CD8-positive, alpha-beta memory T cell (primary cell): ENCODE measurements around the gene ANO1. TPM values are rescaled to one million over a fixed set of nuclear protein-coding genes. Genes with fewer than 3 reads are reported as not detected.

Experiments
- CTCF ChIA-PET: fragments of 350-600 bp; sonication (Branson Sonifier 250); formaldehyde crosslinking; loops from one replicate; lab custom pipeline; 2021; ENCODE audit warnings: antibody characterized with exemption; lab: Charles Lee
- POLR2A ChIA-PET: fragments of 350-600 bp; sonication (Branson Sonifier 250); formaldehyde crosslinking; loops from one replicate; lab custom pipeline; 2021; ENCODE audit warnings: antibody characterized with exemption; lab: Charles Lee
- DNase-seq, 5 donors: peaks; one replicate each; pipeline versions ENCODE4 v3.0.0 to v3.0.0-alpha.2; 2020 to 2022; ENCODE audit warnings: mixed read lengths in 1 of 5
- H3K27ac ChIP-seq: one replicate; pipeline ENCODE4 v1.7.0; 2013; ENCODE audit warnings: low read depth, mild to moderate bottlenecking, low read length, moderate library complexity
- H3K27me3 ChIP-seq: 2 replicates; pipeline ENCODE4 v1.7.0; 2013; ENCODE audit warnings: low read length, mild to moderate bottlenecking; ENCODE audit not compliant: insufficient read depth, poor library complexity, severe bottlenecking
- H3K36me3 ChIP-seq: 2 replicates; pipeline ENCODE4 v1.7.0; 2013; ENCODE audit warnings: mild to moderate bottlenecking, low read length, moderate library complexity; ENCODE audit not compliant: insufficient read depth
- H3K4me1 ChIP-seq: 2 replicates; pipeline ENCODE4 v1.7.0; 2013; ENCODE audit warnings: mild to moderate bottlenecking, low read length, moderate library complexity; ENCODE audit not compliant: insufficient read depth
- H3K4me3 ChIP-seq: 2 replicates; pipeline ENCODE4 v1.7.0; 2013; ENCODE audit warnings: mild to moderate bottlenecking, low read length
- H3K9me3 ChIP-seq: 2 replicates; pipeline ENCODE4 v1.7.0; 2013; ENCODE audit warnings: mild to moderate bottlenecking, low read length
- H3K27ac Mint-ChIP-seq, 8 donors: one replicate each; pipeline ENCODE4 v1.8.0; 2020 to 2021; ENCODE audit warnings: mixed read lengths in 8 of 8, mild to moderate bottlenecking in 6 of 8, inconsistent platforms in 3 of 8, moderate library complexity in 3 of 8
- H3K27me3 Mint-ChIP-seq, 2 donors: one replicate each; pipeline ENCODE4 v1.8.0; 2020 to 2021; ENCODE audit warnings: mixed read lengths in 2 of 2, mild to moderate bottlenecking in 1 of 2, moderate library complexity in 1 of 2
- H3K36me3 Mint-ChIP-seq, 3 donors: one replicate each; pipeline ENCODE4 v1.8.0; 2020 to 2021; ENCODE audit warnings: mixed read lengths in 3 of 3, inconsistent platforms in 1 of 3, mild to moderate bottlenecking in 1 of 3
- H3K4me1 Mint-ChIP-seq, 3 donors: one replicate each; pipeline ENCODE4 v1.8.0; 2020 to 2021; ENCODE audit warnings: mixed read lengths in 3 of 3, inconsistent platforms in 1 of 3, mild to moderate bottlenecking in 1 of 3
- H3K4me3 Mint-ChIP-seq, 7 donors: one replicate each; pipeline ENCODE4 v1.8.0; 2020 to 2021; ENCODE audit warnings: mixed read lengths in 7 of 7, mild to moderate bottlenecking in 6 of 7, moderate library complexity in 4 of 7, inconsistent platforms in 2 of 7
- H3K9me3 Mint-ChIP-seq, 5 donors: one replicate each; pipeline ENCODE4 v1.8.0; 2020 to 2022; ENCODE audit warnings: mixed read lengths in 5 of 5, mild to moderate bottlenecking in 3 of 5, moderate library complexity in 2 of 5, inconsistent platforms in 1 of 5
- polyA plus RNA-seq: library from polyadenylated mRNA; unstranded; fragments of 300-500 nt; fragmentation: Illumina TruSeq; gene quantifications from one replicate; pipeline ENCODE4 v1.2.3, GENCODE V29; 2021
- total RNA-seq, 2 experiments: library from RNA; stranded (reverse); gene quantifications; one replicate each; pipeline ENCODE4 v1.2.3, GENCODE V29; 2021

The ANO1 gene
- total and polyA plus RNA-seq, 3 experiments from 2014 or later = not detected

DNA sequence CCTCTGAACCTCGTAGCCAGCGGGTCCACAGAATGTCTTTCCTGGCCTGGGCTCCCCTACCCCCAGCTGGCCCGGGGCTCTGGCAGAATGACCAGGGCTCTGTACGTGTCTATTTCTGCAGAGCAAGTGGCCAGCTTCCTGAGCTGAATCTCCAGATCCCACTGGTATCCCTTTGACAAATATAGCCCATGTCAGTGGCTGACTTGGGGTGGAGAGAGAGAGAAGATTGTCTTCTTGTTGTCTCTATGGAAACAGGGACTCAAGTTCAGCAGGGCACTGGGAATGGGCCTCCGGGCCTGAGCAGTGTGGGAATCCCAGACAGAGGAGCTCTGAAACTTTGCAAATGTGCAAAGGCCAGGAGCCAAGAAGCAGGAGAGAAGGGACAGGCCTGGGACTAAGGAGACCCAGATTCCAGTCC is 33.9 kb downstream of the ANO1 start:
- Histone ChIP-seq H3K27me3 (no peaks in the 10 kb centered on the region), H3K4me1 (no peaks in the 10 kb centered on the region), H3K27ac (no peak overlapping the region), H3K9me3 (no peaks in the 10 kb centered on the region), H3K4me3 (no peak overlapping the region), H3K36me3 (no peaks in the 10 kb centered on the region)
- CTCF ChIA-PET = no interaction called here
- DNase-seq = no peak
- H3K36me3 Mint-ChIP-seq = no peaks in the 10 kb centered on the region
- H3K4me1 Mint-ChIP-seq = peaks cover 0 to 6% (median 3%) of the 10 kb centered on the region in 3 donors
- H3K9me3 Mint-ChIP-seq = no peaks in the 10 kb centered on the region
- H3K27me3 Mint-ChIP-seq = peaks cover 12 to 13% of the 10 kb centered on the region in 2 donors
- POLR2A ChIA-PET = no interaction called here
- H3K27ac Mint-ChIP-seq = no peak overlapping the region
- no peak overlapping the region for H3K4me3 Mint-ChIP-seq

DNA sequence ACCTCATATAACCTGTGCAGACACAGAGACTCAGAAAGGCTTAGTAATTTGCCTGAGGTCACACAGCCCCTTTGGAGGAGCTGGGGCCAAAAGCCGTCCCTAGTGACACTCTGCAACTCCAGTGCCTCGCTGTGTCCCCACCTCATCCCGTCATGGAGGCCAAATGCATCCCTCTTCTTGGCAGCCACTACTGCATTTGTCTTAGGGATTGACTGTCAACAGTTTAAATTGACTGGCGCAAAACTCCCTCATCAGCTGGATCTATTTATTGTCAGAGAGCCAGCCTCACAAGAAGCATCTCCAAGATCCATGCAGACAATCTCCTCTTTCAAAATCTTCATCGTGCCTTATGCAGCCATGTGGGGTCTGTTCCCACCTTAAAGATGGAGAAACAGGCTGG is 35.7 kb downstream of the ANO1 start:
- POLR2A ChIA-PET = no interaction called here
- CTCF ChIA-PET = no interaction called here
- H3K4me3 ChIP-seq = no peak overlapping the region
- peaks cover 0 to 4% (median 1%) of the 10 kb centered on the region in 3 donors for H3K36me3 Mint-ChIP-seq
- H3K27ac ChIP-seq = no peak overlapping the region
- no peaks in the 10 kb centered on the region for H3K36me3 ChIP-seq
- no peaks in the 10 kb centered on the region for H3K9me3 ChIP-seq
- DNase-seq = no peak
- peaks cover 16 to 21% of the 10 kb centered on the region in 2 donors for H3K27me3 Mint-ChIP-seq
- peaks cover 0 to 6% (median 3%) of the 10 kb centered on the region in 3 donors for H3K4me1 Mint-ChIP-seq
- H3K9me3 Mint-ChIP-seq = no peaks in the 10 kb centered on the region
- H3K4me1 ChIP-seq = no peaks in the 10 kb centered on the region
- H3K4me3 Mint-ChIP-seq = no peak overlapping the region
- no peaks in the 10 kb centered on the region for H3K27me3 ChIP-seq
- no peak overlapping the region for H3K27ac Mint-ChIP-seq

DNA sequence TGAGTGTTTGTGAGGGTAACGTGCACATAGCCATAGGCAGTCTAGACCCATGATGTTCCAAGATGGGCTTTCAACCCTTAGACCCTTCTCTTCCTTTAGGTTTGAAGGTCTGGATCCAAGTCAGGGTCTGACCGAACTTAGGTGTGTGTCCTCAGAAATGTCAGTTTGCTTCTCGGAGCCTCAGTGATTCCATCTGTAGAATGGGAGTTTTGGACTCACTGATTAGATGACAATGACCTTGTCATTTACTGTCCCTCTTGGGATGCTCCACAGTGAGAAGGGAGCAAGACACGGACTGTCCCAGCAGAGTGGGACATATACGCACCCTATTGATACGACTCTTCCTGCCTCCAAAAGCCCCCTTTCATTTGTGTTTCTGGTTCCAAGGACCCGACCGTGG is 37.7 kb downstream of the ANO1 start:
- H3K9me3 ChIP-seq = no peaks in the 10 kb centered on the region
- ChIA-PET POLR2A (no interaction called here), CTCF (no interaction called here)
- H3K27me3 Mint-ChIP-seq = peaks cover 14 to 22% of the 10 kb centered on the region in 2 donors
- H3K4me1 Mint-ChIP-seq = peaks cover 0 to 6% (median 3%) of the 10 kb centered on the region in 3 donors
- H3K27ac Mint-ChIP-seq = no peak overlapping the region
- H3K36me3 ChIP-seq = no peaks in the 10 kb centered on the region
- H3K27ac ChIP-seq = no peak overlapping the region
- DNase-seq = no peak
- no peak overlapping the region for H3K4me3 ChIP-seq
- H3K4me3 Mint-ChIP-seq = no peak overlapping the region
- H3K36me3 Mint-ChIP-seq = peaks cover 0 to 4% (median 1%) of the 10 kb centered on the region in 3 donors
- no peaks in the 10 kb centered on the region for H3K27me3 ChIP-seq
- no peaks in the 10 kb centered on the region for H3K9me3 Mint-ChIP-seq
- H3K4me1 ChIP-seq = no peaks in the 10 kb centered on the region

DNA sequence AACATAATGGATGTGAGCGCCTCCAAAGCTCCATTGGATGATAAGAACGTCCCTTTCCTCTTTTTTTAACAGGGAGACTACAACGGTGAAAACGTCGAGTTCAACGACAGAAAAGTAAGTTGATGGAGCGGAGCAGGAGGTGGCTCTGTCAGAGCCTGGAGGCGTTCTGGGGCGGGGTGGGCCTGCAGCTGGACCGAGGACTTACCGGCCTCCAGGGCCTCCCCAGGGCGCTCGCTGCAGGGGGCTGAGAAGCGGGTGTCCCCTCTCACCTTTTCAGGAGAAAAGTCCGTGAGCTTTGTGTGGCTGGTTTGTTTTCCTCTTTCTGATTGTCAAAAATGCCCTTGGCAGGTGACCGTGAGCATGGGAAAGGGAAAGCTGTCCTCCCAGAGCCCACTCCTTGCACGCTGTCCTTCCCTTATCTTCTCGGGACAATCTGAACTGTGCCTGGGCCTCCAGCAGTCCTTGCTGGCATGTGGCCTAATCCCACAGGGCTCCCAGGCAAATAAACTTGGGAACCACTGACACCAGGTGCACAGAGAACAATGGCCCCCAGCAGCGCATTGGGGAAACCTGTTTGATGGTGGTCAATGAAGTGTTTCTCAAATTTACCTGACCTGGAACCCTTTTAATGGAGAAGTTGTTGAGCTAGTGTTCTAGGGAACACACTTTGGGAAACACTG is 38.4 kb downstream of the ANO1 start:
- Histone ChIP-seq H3K27me3 (no peaks in the 10 kb centered on the region), H3K4me1 (no peaks in the 10 kb centered on the region), H3K36me3 (no peaks in the 10 kb centered on the region), H3K9me3 (no peaks in the 10 kb centered on the region), H3K4me3 (no peak overlapping the region), H3K27ac (no peak overlapping the region)
- Mint-ChIP-seq H3K4me1 (peaks cover 0 to 2% (median 1%) of the 10 kb centered on the region in 3 donors), H3K27me3 (peaks cover 12 to 16% of the 10 kb centered on the region in 2 donors), H3K27ac (no peak overlapping the region), H3K4me3 (no peak overlapping the region), H3K36me3 (peaks cover 0 to 4% (median 1%) of the 10 kb centered on the region in 3 donors), H3K9me3 (no peaks in the 10 kb centered on the region)
- ChIA-PET POLR2A (no interaction called here), CTCF (no interaction called here)
- no peak for DNase-seq

DNA sequence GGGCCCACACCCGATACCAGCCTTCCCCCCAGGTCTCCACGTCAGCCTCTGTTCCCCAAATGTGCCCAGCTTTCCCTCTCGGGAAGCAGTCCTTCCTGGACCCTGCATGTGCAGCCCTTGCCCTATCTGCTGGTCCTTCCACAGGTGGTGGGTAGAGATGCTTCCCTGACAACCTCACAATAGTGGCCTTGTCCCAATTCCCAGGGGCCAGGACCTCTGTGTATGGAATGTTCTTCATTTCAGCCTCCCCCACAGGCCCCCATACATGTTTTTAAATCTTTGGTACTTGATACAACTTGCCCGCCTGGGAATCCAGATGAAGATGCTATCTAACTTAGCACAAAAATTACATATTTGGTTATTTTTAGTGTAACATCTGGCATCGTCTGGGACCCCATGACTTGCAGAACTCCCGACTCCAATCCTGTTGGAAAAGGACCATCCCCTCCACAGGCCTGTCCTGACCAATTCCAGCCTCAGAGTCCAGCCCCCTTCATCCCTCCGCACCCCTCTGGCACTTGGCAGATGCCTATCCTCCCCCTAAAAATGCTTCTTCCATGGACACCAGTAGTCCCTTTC is 39.5 kb downstream of the ANO1 start:
- Mint-ChIP-seq H3K4me1 (no peaks in the 10 kb centered on the region), H3K9me3 (peaks cover 0 to 2% (median 0%) of the 10 kb centered on the region in 5 donors), H3K27me3 (peaks cover 11 to 16% of the 10 kb centered on the region in 2 donors), H3K27ac (no peak overlapping the region), H3K4me3 (no peak overlapping the region), H3K36me3 (peaks cover 0 to 4% (median 1%) of the 10 kb centered on the region in 3 donors)
- Histone ChIP-seq H3K27me3 (no peaks in the 10 kb centered on the region), H3K4me3 (no peak overlapping the region), H3K36me3 (no peaks in the 10 kb centered on the region), H3K27ac (no peak overlapping the region), H3K4me1 (no peaks in the 10 kb centered on the region), H3K9me3 (no peaks in the 10 kb centered on the region)
- no peak for DNase-seq
- CTCF ChIA-PET = no interaction called here
- POLR2A ChIA-PET = no interaction called here

DNA sequence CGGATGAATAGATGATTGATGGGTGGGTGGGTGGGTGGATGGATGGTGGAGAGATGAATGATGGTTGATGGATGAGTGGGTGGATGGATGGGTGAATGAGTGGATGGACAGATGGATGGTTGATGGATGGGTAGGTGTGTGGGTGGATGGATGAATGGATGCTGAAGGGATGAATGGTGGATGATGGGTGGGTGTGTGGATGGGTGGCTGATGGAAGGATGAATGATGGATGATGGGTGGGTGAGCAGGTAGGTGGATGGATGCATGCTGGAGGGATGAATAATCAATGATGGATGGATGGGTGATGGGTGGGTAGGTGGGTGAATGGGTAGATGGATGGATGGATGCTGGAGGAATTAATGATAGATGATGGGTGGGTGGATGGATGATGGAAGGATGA is 40.5 kb downstream of the ANO1 start:
- ChIA-PET CTCF (no interaction called here), POLR2A (no interaction called here)
- no peaks in the 10 kb centered on the region for H3K36me3 ChIP-seq
- H3K4me3 Mint-ChIP-seq = no peak overlapping the region
- H3K9me3 ChIP-seq = no peaks in the 10 kb centered on the region
- H3K27me3 Mint-ChIP-seq = peaks cover 11 to 17% of the 10 kb centered on the region in 2 donors
- H3K4me1 ChIP-seq = no peaks in the 10 kb centered on the region
- no peaks in the 10 kb centered on the region for H3K4me1 Mint-ChIP-seq
- no peak overlapping the region for H3K4me3 ChIP-seq
- H3K27me3 ChIP-seq = no peaks in the 10 kb centered on the region
- H3K9me3 Mint-ChIP-seq = peaks cover 0 to 2% (median 0%) of the 10 kb centered on the region in 5 donors
- DNase-seq = no peak
- H3K27ac Mint-ChIP-seq = no peak overlapping the region
- H3K27ac ChIP-seq = no peak overlapping the region
- H3K36me3 Mint-ChIP-seq = peaks cover 0 to 4% (median 1%) of the 10 kb centered on the region in 3 donors

DNA sequence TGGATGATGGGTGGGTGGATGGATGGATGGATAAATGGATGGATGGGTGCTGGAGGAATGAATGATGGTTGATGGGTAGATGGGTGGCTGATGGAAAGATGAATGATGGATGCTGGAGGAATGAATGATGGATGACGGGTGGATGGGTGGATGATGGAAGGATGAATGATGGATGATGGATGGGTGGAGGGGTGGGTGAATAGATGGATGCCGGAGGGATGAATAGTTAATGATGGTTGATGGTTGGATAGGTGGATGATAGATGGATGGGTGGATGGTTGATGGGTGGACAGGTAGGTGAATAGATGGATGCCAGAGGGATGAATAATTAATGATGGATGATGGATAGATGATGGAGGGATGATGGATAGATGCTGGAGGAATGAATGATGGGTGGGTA is 41.4 kb downstream of the ANO1 start:
- Histone ChIP-seq H3K27me3 (no peaks in the 10 kb centered on the region), H3K4me3 (no peak overlapping the region), H3K27ac (no peak overlapping the region), H3K9me3 (no peaks in the 10 kb centered on the region), H3K4me1 (no peaks in the 10 kb centered on the region), H3K36me3 (no peaks in the 10 kb centered on the region)
- DNase-seq = no peak
- Mint-ChIP-seq H3K27ac (no peak overlapping the region), H3K4me1 (no peaks in the 10 kb centered on the region), H3K27me3 (peaks cover 11 to 25% of the 10 kb centered on the region in 2 donors), H3K36me3 (peaks cover 0 to 4% (median 1%) of the 10 kb centered on the region in 3 donors), H3K4me3 (no peak overlapping the region), H3K9me3 (peaks cover 0 to 2% (median 0%) of the 10 kb centered on the region in 5 donors)
- POLR2A ChIA-PET = no interaction called here
- CTCF ChIA-PET = no interaction called here

DNA sequence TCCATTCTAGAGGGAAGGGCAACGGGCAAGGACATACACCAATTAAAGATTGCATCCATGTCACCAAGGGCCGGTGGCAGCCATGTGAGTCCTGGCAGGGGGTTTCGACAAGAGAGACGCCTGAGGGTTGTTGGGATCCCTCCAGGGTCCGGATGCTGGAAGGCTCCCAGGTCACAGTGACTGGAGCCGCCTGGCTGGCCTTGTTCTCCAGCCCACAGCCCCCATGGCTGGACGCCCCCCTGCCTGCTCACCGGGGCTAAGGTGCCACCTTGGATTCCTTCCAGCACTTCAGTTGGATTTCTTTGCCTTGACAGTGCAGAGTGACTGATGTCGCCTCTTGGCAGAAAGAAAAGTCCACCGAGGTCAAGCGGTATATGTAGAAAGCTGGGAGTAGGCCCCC is 42.6 kb downstream of the ANO1 start:
- POLR2A ChIA-PET = no interaction called here
- no peaks in the 10 kb centered on the region for H3K4me1 ChIP-seq
- H3K27ac Mint-ChIP-seq = no peak overlapping the region

More for the DNA sequence above, 42.6 kb downstream of the ANO1 start:
- no peak overlapping the region for H3K4me3 ChIP-seq
- H3K27ac ChIP-seq = no peak overlapping the region
- no peak overlapping the region for H3K4me3 Mint-ChIP-seq
- H3K27me3 ChIP-seq = no peaks in the 10 kb centered on the region
- peaks cover 0 to 4% (median 1%) of the 10 kb centered on the region in 3 donors for H3K36me3 Mint-ChIP-seq
- no peaks in the 10 kb centered on the region for H3K36me3 ChIP-seq
- CTCF ChIA-PET = no interaction called here
- peaks cover 0 to 2% (median 0%) of the 10 kb centered on the region in 5 donors for H3K9me3 Mint-ChIP-seq
- no peaks in the 10 kb centered on the region for H3K4me1 Mint-ChIP-seq
- DNase-seq = no peak
- no peaks in the 10 kb centered on the region for H3K9me3 ChIP-seq
- H3K27me3 Mint-ChIP-seq = peaks cover 7 to 25% of the 10 kb centered on the region in 2 donors
